DND-41 (cell line): ENCODE data around the gene SPATS2L.

Experiments used
- ATAC-seq: fragments of 200-7000 bp; cut with Tn5 transposase; 3 replicates; pipeline ENCODE4 v1.9.1; 2021; ENCODE audit warnings: low read depth; ENCODE audit not compliant: insufficient read depth
- DNase-seq: peaks from one replicate; pipeline ENCODE4 v3.0.0-alpha.2; 2020
- H2AFZ ChIP-seq: 2 replicates; pipeline ENCODE4 v1.6.0; 2012; ENCODE audit warnings: low read depth, low read length
- H3K27ac ChIP-seq: 2 replicates; pipeline ENCODE4 v1.5.1; 2012; ENCODE audit warnings: low read length, inconsistent platforms
- H3K27me3 ChIP-seq: fragments of 200-600 bp; sonication (generic); 2 replicates; pipeline ENCODE4 v1.6.0; 2012; ENCODE audit warnings: low read length, mild to moderate bottlenecking, inconsistent platforms; ENCODE audit not compliant: insufficient read depth, poor library complexity
- H3K36me3 ChIP-seq: 2 replicates; pipeline ENCODE4 v1.5.1; 2012; ENCODE audit warnings: low read length, inconsistent platforms; ENCODE audit not compliant: insufficient read depth
- H3K4me1 ChIP-seq: 2 replicates; pipeline ENCODE4 v1.5.1; 2012; ENCODE audit warnings: mild to moderate bottlenecking, low read length; ENCODE audit not compliant: insufficient read depth
- H3K4me2 ChIP-seq: 2 replicates; pipeline ENCODE4 v1.6.0; 2012; ENCODE audit warnings: mild to moderate bottlenecking, moderate library complexity, low read length, inconsistent platforms; ENCODE audit not compliant: insufficient read depth
- H3K4me3 ChIP-seq, 2 experiments: fragments of 200-600 bp in 1 of 2; shearing (Covaris generic) in 1 of 2; 2 replicates each; pipeline ENCODE4 v1.5.1; 2012 to 2016; ENCODE audit warnings: inconsistent platforms in 2 of 2, low read length in 2 of 2, mild to moderate bottlenecking in 2 of 2, low read depth in 1 of 2, moderate library complexity in 1 of 2
- H3K79me2 ChIP-seq: 2 replicates; pipeline ENCODE4 v1.6.0; 2012; ENCODE audit warnings: low read length, inconsistent platforms; ENCODE audit not compliant: insufficient read depth
- H3K9ac ChIP-seq: 2 replicates; pipeline ENCODE4 v1.6.0; 2012; ENCODE audit warnings: low read depth, mild to moderate bottlenecking, inconsistent platforms, low read length, moderate library complexity
- H3K9me3 ChIP-seq: 2 replicates; pipeline ENCODE4 v1.5.1; 2012; ENCODE audit warnings: low read length, moderate library complexity, mild to moderate bottlenecking, inconsistent platforms; ENCODE audit not compliant: insufficient read depth, severe bottlenecking
- H4K20me1 ChIP-seq: 2 replicates; pipeline ENCODE4 v1.6.0; 2012; ENCODE audit warnings: low read length; ENCODE audit not compliant: insufficient read depth
- EZH2 ChIP-seq: IDR thresholded peaks from 3 replicates; pipeline ENCODE4 v1.6.1; 2012; ENCODE audit warnings: borderline replicate concordance, low read depth, mild to moderate bottlenecking, moderate library complexity, low read length, inconsistent platforms; ENCODE audit not compliant: severe bottlenecking
- TF ChIP-seq, protein P1 (sequence below): IDR thresholded peaks from 2 replicates; pipeline ENCODE4 v1.5.1; 2012; ENCODE audit warnings: borderline replicate concordance, low read length, moderate library complexity, mild to moderate bottlenecking; ENCODE audit not compliant: poor library complexity, severe bottlenecking; ENCODE audit errors: extremely low read depth

SPATS2L gene

GRCh38 chr2:200453853-200454534, 147.5 kb downstream of the SPATS2L start:
- H3K36me3 ChIP-seq, result no peaks in the 10 kb centered on the region
- H3K27me3 ChIP-seq, result peaks cover 21% of the 10 kb centered on the region
- H3K4me3 ChIP-seq, result no peak overlapping the region
- no peak overlapping the region for H3K27ac ChIP-seq
- no peak for TF ChIP-seq EZH2
- TF ChIP-seq, protein P1, sequence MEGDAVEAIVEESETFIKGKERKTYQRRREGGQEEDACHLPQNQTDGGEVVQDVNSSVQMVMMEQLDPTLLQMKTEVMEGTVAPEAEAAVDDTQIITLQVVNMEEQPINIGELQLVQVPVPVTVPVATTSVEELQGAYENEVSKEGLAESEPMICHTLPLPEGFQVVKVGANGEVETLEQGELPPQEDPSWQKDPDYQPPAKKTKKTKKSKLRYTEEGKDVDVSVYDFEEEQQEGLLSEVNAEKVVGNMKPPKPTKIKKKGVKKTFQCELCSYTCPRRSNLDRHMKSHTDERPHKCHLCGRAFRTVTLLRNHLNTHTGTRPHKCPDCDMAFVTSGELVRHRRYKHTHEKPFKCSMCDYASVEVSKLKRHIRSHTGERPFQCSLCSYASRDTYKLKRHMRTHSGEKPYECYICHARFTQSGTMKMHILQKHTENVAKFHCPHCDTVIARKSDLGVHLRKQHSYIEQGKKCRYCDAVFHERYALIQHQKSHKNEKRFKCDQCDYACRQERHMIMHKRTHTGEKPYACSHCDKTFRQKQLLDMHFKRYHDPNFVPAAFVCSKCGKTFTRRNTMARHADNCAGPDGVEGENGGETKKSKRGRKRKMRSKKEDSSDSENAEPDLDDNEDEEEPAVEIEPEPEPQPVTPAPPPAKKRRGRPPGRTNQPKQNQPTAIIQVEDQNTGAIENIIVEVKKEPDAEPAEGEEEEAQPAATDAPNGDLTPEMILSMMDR, result no peak
- H4K20me1 ChIP-seq, result no peaks in the 10 kb centered on the region
- no peak for ATAC-seq
- no peaks in the 10 kb centered on the region for H3K9me3 ChIP-seq
- no peak overlapping the region for H3K9ac ChIP-seq
- no peaks in the 10 kb centered on the region for H3K4me1 ChIP-seq
- no peak overlapping the region for H3K4me2 ChIP-seq
- no peak for DNase-seq
- no peaks in the 10 kb centered on the region for H3K79me2 ChIP-seq
- H2AFZ ChIP-seq, result no peak overlapping the region

- H3K27ac ChIP-seq, result no peak overlapping the region
- no peaks in the 10 kb centered on the region for H3K36me3 ChIP-seq
- peaks cover 17% of the 10 kb centered on the region for H3K27me3 ChIP-seq
- H3K9ac ChIP-seq, result no peak overlapping the region
- H4K20me1 ChIP-seq, result no peaks in the 10 kb centered on the region
- no peaks in the 10 kb centered on the region for H3K9me3 ChIP-seq
- H2AFZ ChIP-seq, result no peak overlapping the region
- H3K79me2 ChIP-seq, result no peaks in the 10 kb centered on the region
- no peaks in the 10 kb centered on the region for H3K4me1 ChIP-seq
- no peak overlapping the region for H3K4me2 ChIP-seq
- H3K4me3 ChIP-seq, result no peak overlapping the region
- TF ChIP-seq, protein P1, result no peak
- no peak for TF ChIP-seq EZH2
- ATAC-seq (no peak), DNase-seq (no peak)
Observed at GRCh38 chr2:200454927-200455801, 148.7 kb downstream of the SPATS2L start.

GRCh38 chr2:200455958-200456421, 149.5 kb downstream of the SPATS2L start:
- no peaks in the 10 kb centered on the region for H3K36me3 ChIP-seq
- H3K4me2 ChIP-seq, result no peak overlapping the region
- no peak for TF ChIP-seq EZH2
- TF ChIP-seq, protein P1, result no peak
- H3K4me1 ChIP-seq, result no peaks in the 10 kb centered on the region
- H3K27ac ChIP-seq, result no peak overlapping the region
- no peak overlapping the region for H2AFZ ChIP-seq
- H4K20me1 ChIP-seq, result no peaks in the 10 kb centered on the region
- DNase-seq, result no peak
- H3K4me3 ChIP-seq, result no peak overlapping the region
- H3K9ac ChIP-seq, result no peak overlapping the region
- H3K27me3 ChIP-seq, result peaks cover 13% of the 10 kb centered on the region
- H3K79me2 ChIP-seq, result no peaks in the 10 kb centered on the region
- no peaks in the 10 kb centered on the region for H3K9me3 ChIP-seq
- no peak for ATAC-seq
